Middle frontal gyrus (tissue), 1 donor: ENCODE measurements around the gene AKR1E2.

Experiments
- DNase-seq: peaks from one replicate; pipeline ENCODE4 v3.0.0-alpha.2; 2015; ENCODE audit warnings: low spot score; ENCODE audit errors: extremely low spot score

Gene AKR1E2

GRCh38 chr10:4843525-4844180, 17.6 kb downstream of the AKR1E2 start:
- DNase-seq, result no peak

GRCh38 chr10:4844864-4845263, 18.9 kb downstream of the AKR1E2 start:
- no peak for DNase-seq

GRCh38 chr10:4845766-4846165, 19.8 kb downstream of the AKR1E2 start:
- DNase-seq, result no peak

- no peak for DNase-seq
Observed at GRCh38 chr10:4846775-4847174, 20.8 kb downstream of the AKR1E2 start.

GRCh38 chr10:4847561-4848355, 21.8 kb downstream of the AKR1E2 start:
- no peak for DNase-seq

- DNase-seq, result no peak
Observed at GRCh38 chr10:4848356-4849041, 22.5 kb downstream of the AKR1E2 start.

- no peak for DNase-seq
Observed at GRCh38 chr10:4849042-4849402, 23.0 kb downstream of the AKR1E2 start.

- peak; percentile 89 for DNase-seq
Observed at GRCh38 chr10:4849555-4850242, 23.7 kb downstream of the AKR1E2 start.

GRCh38 chr10:4850397-4850796, 24.4 kb downstream of the AKR1E2 start:
- DNase-seq, result no peak

- no peak for DNase-seq
Observed at GRCh38 chr10:4851176-4851575, 25.2 kb downstream of the AKR1E2 start.

GRCh38 chr10:4851846-4852245, 25.8 kb downstream of the AKR1E2 start:
- DNase-seq, result no peak

GRCh38 chr10:4865945-4866661, 40.1 kb downstream of the AKR1E2 start:
- DNase-seq, result no peak

GRCh38 chr10:4867109-4867519, 41.1 kb downstream of the AKR1E2 start:
- no peak for DNase-seq

GRCh38 chr10:4867520-4868356, 41.7 kb downstream of the AKR1E2 start:
- DNase-seq, result no peak

GRCh38 chr10:4868357-4868657, 42.3 kb downstream of the AKR1E2 start:
- no peak for DNase-seq

- DNase-seq, result no peak
Observed at GRCh38 chr10:4882704-4883078, 56.7 kb downstream of the AKR1E2 start.

- no peak for DNase-seq
Observed at GRCh38 chr10:4883079-4883739, 57.2 kb downstream of the AKR1E2 start.

GRCh38 chr10:4885162-4885561, 59.2 kb downstream of the AKR1E2 start:
- no peak for DNase-seq

- no peak for DNase-seq
Observed at GRCh38 chr10:4887501-4887900, 61.5 kb downstream of the AKR1E2 start.

GRCh38 chr10:4888236-4888635, 62.2 kb downstream of the AKR1E2 start:
- DNase-seq, result no peak
